GM23338 (cell line): ENCODE measurements around the gene SP6.

ENCODE experiments used
- POLR2AphosphoS5 ChIP-seq: IDR thresholded peaks from 2 replicates; pipeline ENCODE4 v1.6.1; 2016; ENCODE audit warnings: antibody characterized with exemption, low read depth
- TF ChIP-seq, protein P1 (sequence below), 2 experiments: fragments of 200-600 bp in 1 of 2; sonication (generic) in 1 of 2; conservative IDR thresholded peaks; 2 replicates each; pipeline versions ENCODE4 v1.5.1 to v1.6.1; 2016 to 2017; ENCODE audit warnings: antibody characterized with exemption in 2 of 2, low read depth in 2 of 2, mild to moderate bottlenecking in 2 of 2, moderate library complexity in 1 of 2

DNA sequence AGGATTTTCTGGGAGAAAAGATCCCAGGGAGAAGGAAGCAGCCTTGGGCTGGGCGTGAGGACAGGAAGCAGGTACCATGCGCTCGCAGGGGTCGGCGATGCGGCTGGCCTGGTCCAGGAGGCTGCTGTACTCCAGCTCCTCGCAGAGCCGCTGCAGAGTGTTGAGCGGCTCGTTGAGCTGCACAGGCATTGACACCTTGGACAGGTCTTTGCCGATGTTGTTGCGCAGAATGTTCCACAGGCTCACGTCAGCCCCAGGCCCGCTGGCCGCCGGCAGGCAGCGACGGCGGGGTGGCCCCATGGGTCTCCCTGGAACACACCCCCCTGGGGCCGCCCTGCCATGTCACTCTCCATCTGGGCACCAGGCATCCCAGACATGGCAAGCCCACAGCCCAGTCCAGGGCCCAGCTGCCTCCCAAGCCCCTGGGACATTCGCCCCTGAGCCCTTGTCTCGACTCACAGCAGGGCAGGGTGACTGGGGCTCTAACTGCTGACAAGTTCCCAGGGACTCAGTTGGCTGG, 37.4 kb downstream of the SP6 start:
- TF ChIP-seq, protein P1, sequence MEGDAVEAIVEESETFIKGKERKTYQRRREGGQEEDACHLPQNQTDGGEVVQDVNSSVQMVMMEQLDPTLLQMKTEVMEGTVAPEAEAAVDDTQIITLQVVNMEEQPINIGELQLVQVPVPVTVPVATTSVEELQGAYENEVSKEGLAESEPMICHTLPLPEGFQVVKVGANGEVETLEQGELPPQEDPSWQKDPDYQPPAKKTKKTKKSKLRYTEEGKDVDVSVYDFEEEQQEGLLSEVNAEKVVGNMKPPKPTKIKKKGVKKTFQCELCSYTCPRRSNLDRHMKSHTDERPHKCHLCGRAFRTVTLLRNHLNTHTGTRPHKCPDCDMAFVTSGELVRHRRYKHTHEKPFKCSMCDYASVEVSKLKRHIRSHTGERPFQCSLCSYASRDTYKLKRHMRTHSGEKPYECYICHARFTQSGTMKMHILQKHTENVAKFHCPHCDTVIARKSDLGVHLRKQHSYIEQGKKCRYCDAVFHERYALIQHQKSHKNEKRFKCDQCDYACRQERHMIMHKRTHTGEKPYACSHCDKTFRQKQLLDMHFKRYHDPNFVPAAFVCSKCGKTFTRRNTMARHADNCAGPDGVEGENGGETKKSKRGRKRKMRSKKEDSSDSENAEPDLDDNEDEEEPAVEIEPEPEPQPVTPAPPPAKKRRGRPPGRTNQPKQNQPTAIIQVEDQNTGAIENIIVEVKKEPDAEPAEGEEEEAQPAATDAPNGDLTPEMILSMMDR (conservative IDR thresholded peaks at IDR 0.05; ENCODE audit: low read depth in 2 of 2) = no peak
- no peak for TF ChIP-seq POLR2AphosphoS5
